ENCODE data around the gene KCNK10.
"Not testable (repeated sequence)": the region's sequence is repeated elsewhere in the genome, so short reads cannot be mapped to it uniquely, and the experiment has no call there.

KCNK10 gene

DNA sequence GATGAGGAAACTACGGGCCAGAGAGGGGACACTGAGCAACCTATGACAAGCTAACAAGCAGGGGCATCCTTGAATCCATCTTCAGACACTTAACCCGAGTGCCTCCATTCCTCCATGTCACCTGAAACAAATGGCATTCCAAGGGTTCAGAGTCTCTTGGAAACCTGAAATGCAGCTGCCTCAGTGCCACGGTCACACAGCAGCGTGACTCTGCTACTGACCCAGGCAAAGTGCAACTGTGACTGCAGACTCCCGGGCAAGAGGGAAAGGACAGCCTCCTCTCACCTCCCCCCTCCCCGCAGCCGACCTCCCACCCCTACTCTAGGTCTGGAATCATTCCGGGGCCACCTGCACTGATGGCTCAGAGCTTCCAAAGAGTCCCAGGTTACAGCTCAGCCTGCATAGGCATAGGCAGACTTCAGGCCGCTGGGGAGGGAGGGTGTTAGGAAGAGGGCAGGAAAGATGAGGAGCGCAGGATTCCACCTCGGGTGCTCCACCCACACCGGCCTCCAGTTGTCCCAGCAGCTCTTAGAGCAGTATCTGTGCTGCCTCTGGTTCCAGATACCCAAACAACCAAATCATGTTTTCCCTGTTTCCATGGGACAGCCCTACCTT is 53.2 kb downstream of the KCNK10 start:
- no peak for DNase-seq

- DNase-seq: no peak
Observed at GRCh38 chr14:88266474-88266873, 56.6 kb downstream of the KCNK10 start.

DNA sequence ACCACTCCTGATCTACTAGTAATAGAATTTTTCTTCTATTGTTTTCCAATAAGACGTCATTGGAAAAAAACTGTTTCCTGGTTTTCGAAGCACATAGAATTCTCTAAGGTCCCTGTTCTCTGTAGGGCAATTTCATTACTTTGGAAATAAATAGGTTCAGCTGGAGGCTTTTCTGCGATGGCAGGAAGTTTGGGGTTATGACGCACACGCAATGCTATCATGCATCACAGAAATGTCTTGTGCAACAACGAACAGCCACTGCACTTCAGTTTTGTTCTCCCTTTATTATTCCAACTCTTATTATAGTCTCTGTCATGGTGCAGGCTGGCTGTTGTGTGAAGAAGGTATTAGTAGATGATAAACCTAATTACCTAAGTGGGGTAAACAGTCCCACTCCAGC is 59.0 kb downstream of the KCNK10 start:
- DNase-seq: no peak

- DNase-seq: not testable (repeated sequence)
Observed at GRCh38 chr14:88261302-88261701, 61.8 kb downstream of the KCNK10 start.

DNA sequence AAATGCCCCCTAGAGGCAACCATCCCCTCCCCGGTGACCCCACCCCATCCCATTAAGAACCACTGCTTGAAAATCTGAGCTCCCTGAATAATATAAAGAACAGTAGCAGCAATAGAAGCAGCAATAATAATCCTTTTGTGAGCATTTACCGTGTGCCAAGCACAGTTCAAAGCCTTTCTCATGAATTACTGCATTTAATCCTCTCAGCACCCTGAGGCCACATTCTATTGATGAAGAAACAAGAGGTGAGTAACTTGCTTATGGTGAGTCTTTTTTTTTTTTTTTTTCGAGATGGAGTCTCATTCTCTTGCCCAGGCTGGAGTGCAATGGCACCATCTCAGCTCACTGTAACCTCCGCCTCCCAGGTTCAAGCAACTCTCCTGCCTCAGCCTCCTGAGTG is 65.0 kb downstream of the KCNK10 start:
- DNase-seq: no peak

DNA sequence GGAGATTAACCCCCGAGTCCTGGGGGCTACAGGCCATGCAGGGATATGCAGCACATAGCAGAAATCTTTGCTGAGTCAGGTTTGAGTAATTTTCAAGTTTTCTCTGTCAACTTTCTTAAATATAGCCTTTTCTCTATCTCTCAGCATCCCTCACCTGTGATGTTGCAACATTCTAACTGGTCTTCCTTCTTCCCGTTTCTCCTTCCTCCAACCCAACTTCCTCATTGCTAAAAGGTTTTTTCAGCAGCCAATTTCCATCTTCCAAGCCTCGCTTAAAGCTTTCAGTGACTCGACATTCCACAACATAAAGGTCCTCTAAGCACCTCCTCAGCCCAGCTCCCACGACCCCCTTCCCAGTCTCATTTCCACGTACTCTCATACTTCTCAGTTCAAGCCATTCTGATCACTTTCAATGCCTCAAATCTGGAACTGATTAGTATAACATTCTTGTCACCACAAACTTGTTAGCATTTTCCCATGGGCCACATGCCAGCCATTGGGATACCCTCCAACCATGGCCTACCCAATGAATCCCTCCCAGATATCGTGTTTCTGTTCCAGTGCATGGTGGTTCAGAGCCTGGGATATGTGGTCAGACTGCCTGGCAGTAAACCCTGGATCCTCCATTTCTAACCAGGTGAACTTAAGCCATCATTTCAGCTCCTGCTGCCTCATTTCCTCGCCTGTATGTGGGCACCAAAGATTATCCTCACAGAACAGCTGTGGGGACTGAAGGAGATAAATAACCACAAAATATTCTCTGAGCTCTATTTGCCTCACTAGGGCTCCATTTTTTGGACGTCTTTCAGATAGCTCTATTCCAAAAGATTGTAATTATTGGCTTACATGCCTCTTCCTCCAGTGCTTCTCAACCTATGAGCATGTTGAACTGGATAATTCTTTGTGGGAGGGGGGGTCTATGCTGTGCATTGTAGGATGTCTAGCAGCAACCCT is 65.8 kb downstream of the KCNK10 start:
- DNase-seq: no peak

DNA sequence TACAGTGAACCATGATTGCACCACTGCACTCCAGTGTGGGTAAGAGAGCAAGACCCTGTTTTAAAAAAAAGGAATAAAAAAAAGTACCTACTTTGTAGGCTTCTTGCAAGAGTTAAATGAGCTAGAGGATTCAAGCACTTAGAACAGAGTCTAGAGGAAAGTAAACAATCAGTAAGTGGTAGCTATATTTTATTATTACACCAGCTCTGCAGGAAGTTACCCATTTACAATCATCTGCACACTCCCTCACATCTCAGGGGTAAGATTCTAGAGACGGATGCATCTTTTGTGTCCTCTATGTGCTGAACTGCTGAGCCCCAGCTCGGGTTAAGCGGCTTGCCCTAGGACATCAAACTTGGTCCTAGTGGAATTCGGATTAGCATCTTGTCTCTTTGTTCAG is 67.3 kb downstream of the KCNK10 start:
- DNase-seq: no peak

GRCh38 chr14:88255196-88255595 is 67.9 kb downstream of the KCNK10 start:
- DNase-seq: no peak

DNA sequence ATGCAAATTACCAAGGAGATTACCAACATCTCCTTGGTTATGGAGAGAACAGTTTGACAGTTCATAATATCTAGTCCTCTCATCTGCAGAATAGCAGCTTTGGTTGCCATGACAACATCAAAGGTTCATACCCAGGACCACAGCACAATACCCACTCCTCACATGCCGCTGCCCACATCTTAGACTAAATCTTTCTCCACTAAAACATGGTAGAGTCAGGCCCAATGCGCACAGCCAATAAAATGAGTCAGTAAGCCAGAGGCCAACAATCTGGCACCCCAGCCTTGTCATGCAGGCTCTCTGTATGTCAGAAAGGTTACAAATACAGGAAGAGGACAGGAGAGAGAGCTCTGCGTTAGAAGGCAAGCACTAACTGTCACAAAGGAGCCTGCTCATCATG is 70.6 kb downstream of the KCNK10 start:
- DNase-seq: no peak

- no peak for DNase-seq
Observed at GRCh38 chr14:88251650-88252049, 71.4 kb downstream of the KCNK10 start.

- no peak for DNase-seq
Observed at GRCh38 chr14:88249266-88249665, 73.8 kb downstream of the KCNK10 start.

DNA sequence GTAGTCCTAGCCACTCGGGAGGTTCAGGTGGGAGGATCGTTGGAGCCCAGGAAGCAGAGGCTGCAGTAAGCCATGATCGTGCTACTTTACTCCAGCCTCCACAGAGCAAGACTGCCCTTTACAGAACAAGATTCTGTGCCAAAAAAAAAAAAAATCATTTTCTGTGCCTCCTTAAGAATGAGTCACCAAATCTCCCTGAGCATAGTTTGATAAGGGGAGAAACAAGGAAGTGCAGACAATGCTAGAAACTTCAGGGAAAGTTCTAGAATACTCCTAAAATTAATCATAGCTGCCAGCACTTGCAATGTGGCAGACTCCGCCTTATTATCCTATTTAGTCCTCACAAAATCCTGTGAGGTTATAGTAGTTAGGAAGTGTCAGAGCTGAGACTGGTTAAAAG is 74.5 kb downstream of the KCNK10 start:
- no peak for DNase-seq

DNA sequence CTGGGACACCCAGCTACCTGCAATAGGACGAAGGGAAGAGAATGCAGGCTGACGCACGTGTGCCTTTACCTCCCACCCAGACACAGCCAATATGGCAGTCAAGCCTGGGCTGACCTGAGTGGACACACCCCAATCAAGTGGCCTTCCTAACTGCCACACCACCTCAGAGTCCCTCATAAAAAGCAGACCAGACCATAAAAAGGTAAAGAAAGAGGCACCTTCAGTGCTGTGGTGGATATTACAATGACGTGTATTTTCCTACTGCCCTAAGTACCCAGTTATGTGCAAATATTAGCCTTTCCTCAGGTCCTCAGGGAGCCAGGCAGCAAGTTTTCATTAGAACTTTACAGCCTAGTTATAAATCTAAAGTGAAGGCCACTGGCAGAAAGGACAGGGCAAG is 75.8 kb downstream of the KCNK10 start:
- DNase-seq: no peak

GRCh38 chr14:88245321-88245720 is 77.7 kb downstream of the KCNK10 start:
- DNase-seq: no peak

GRCh38 chr14:88243946-88244345 is 79.1 kb downstream of the KCNK10 start:
- no peak for DNase-seq

- DNase-seq: no peak
Observed at GRCh38 chr14:88242446-88242845, 80.6 kb downstream of the KCNK10 start.

GRCh38 chr14:88241810-88242209 is 81.3 kb downstream of the KCNK10 start:
- no peak for DNase-seq

DNA sequence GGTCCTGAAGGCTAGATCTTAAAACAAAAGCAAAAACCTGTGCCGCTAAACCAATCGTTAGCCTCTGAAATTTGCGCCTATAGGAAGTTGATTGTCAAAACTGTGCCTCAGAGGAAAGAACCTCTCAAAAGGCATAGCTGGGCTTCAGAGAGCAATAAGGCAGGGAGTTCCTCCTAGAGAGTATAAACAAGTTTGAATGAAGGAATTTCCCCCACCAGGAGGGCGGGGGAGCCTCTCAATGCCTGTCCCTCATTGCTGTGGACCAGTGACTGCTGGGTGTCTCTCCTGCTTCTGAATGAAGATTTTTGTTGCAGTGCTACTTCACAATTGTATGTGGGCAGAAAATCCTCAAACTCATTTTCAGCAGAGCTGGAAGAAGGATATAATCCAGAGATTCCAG is 88.6 kb downstream of the KCNK10 start:
- no peak for DNase-seq

DNA sequence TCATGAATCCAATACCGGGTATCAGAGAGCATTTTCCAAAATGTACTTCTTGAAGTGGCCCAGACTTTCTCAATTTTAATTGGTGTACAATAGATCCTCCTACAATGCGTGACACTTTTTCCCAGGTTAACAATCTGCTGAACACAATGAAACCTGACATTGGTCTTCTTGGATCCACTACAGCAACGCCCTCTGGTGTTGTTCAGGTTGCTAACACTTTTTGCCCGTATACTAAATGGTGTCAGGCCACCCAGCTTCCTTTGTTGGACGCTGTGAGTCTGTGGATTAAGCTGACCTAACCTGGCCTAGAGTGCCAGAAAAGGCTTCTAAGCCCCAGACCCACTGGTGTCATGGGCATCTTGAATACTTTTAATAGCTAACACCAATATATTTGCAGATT is 89.2 kb downstream of the KCNK10 start:
- DNase-seq: peak; percentile 9

DNA sequence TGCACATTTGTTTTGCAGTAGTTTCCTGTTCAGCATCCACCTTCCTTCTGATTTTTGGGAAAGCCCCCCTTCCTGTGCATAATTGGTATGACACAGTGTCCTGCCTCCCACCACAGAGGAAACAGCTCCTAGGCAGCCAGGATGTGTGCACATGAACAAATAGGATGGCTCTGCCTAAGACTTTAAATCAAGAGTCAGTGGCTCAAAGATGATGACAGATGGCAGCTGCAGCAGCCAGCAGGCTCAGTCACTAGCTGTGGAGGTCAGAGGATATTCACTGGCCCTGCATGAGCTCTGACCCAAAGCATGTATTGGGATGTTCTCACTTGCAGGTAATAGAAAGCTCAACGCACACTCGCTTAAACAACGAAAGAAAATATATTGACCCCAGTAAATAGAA is 90.3 kb downstream of the KCNK10 start:
- DNase-seq: no peak

GRCh38 chr14:88231603-88232002 is 91.5 kb downstream of the KCNK10 start:
- no peak for DNase-seq

- no peak for DNase-seq
Observed at GRCh38 chr14:88229428-88229827, 93.6 kb downstream of the KCNK10 start.

DNA sequence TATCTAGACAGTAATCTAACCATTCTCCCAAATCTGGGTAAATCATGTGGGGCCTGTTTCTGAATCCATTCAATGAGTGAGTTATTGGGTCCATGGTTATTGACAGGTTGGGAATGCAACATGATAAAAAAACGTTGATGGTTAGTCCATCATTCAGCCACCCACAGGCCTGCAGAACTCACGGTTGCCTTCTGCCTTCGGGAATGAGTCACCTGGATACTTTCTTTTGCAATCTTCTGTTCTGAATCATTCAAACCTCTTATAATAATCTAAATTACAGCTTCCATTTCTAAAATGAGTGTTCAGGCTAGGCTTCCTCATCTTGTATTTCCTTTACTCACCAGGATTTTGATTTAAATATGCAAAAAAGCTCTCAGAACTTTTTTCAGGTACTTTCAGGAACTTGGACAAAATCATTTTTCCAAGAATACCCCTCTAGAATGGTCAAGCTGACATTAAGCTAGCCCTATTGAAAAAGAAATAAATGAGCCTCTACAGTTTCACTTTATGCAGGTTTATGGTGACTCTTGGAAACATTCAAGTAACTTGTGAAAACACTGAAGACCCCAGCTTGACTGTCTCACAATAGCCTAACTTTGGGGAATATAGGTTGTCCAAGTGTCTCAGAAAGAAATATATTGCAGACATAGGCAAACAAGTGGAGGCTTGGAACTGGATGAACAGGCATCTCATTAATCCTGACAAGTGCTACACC is 94.4 kb downstream of the KCNK10 start:
- peak; percentile 27 for DNase-seq

DNA sequence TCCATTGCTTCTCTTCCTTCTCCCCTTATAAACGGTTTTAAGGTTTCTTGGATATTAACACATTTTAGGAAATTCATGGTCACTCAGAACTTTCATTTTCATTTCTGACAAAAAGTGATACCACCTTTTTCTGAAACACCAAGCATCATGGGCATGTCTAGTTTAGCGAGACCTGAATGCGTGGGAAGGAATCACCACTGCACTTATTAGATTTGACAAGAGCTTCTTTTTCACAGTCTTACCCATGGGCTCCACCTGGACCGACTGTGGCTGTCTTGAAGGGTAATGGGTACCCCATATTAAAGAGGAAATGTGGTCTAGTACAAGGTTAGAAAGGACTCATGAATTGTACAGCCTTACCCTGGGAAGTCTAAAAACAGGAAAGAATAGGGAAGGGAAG is 95.4 kb downstream of the KCNK10 start:
- no peak for DNase-seq

Measured in activated CD4-positive, alpha-beta T cell treated with anti-CD3 and anti-CD28 coated beads for 48 hours (primary cell).